A673 (cell line): Measurements from ENCODE around the gene GALNTL6. TPM values are rescaled to one million over a fixed set of nuclear protein-coding genes. Genes with fewer than 3 reads are reported as not detected.
A peak's percentile ranks its signal among the peaks of the same experiment; 100 is the strongest.

ENCODE experiments used
- BruUV-seq: library from RNA; stranded (reverse); fragments of 400-500 nt; replicated peaks from 2 replicates; lab custom pipeline; 2021; lab: Mats Ljungman, UMichigan
- CTCF ChIA-PET: fragments of 300-600 bp; sonication (Branson Sonifier 250); formaldehyde crosslinking; loops from one replicate; lab custom pipeline; 2022; ENCODE audit warnings: antibody characterized with exemption; lab: Charles Lee
- POLR2A ChIA-PET: fragments of 300-600 bp; sonication (Branson Sonifier 250); formaldehyde crosslinking; loops from one replicate; lab custom pipeline; 2022; ENCODE audit warnings: antibody characterized with exemption; ENCODE audit not compliant: low non-redundant PET; lab: Charles Lee
- DNase-seq: peaks from one replicate; pipeline ENCODE4 v3.0.0-alpha.2; 2015; ENCODE audit warnings: low spot score
- H3K27ac ChIP-seq: fragments of 200-600 bp; sonication (generic); 2 replicates; pipeline ENCODE4 v1.5.1; 2016; ENCODE audit warnings: mixed run types, low read depth, mild to moderate bottlenecking, mixed read lengths, antibody characterized with exemption, low read length; ENCODE audit not compliant: poor library complexity, severe bottlenecking
- H3K27me3 ChIP-seq: fragments of 200-600 bp; sonication (generic); replicated peaks from 2 replicates; pipeline ENCODE4 v1.6.1; 2017; ENCODE audit warnings: mixed run types, low read depth, mild to moderate bottlenecking, mixed read lengths, antibody characterized with exemption, low read length; ENCODE audit not compliant: insufficient read depth, poor library complexity
- H3K36me3 ChIP-seq: fragments of 200-600 bp; sonication (generic); 2 replicates; pipeline ENCODE4 v1.6.1; 2016; ENCODE audit warnings: mixed run types, mild to moderate bottlenecking, mixed read lengths, antibody characterized with exemption, low read length; ENCODE audit not compliant: insufficient read depth, poor library complexity, severe bottlenecking
- H3K4me1 ChIP-seq: fragments of 200-600 bp; sonication (generic); 2 replicates; pipeline ENCODE4 v1.6.1; 2017; ENCODE audit warnings: mixed run types, mild to moderate bottlenecking, mixed read lengths, antibody characterized with exemption, low read length; ENCODE audit not compliant: insufficient read depth, poor library complexity, severe bottlenecking
- H3K4me3 ChIP-seq: fragments of 200-600 bp; sonication (generic); 2 replicates; pipeline ENCODE4 v1.5.1; 2016; ENCODE audit warnings: low read depth, mixed run types, mild to moderate bottlenecking, mixed read lengths, low read length; ENCODE audit not compliant: poor library complexity, severe bottlenecking
- H3K9me3 ChIP-seq: fragments of 200-600 bp; sonication (generic); 2 replicates; pipeline ENCODE4 v1.6.1; 2016; ENCODE audit warnings: mixed run types, low read depth, mild to moderate bottlenecking, mixed read lengths, antibody characterized with exemption, low read length; ENCODE audit not compliant: poor library complexity, severe bottlenecking
- CTCF ChIP-seq: fragments of 300-800, 200-600 bp; sonication (generic); conservative IDR thresholded peaks from 2 replicates; pipeline ENCODE4 v1.5.1; 2017; ENCODE audit warnings: low read depth, mild to moderate bottlenecking, antibody characterized with exemption, low read length, moderate library complexity, mixed read lengths
- EZH2 ChIP-seq: fragments of 200-600 bp; sonication (generic); IDR thresholded peaks from 2 replicates; pipeline ENCODE4 v1.6.1; 2017; ENCODE audit warnings: borderline replicate concordance, low read depth, mild to moderate bottlenecking, mixed read lengths, antibody characterized with exemption, low read length; ENCODE audit not compliant: poor library complexity, severe bottlenecking
- intact Hi-C: fragments of 100-400 bp; cut with micrococcal nuclease; formaldehyde crosslinking; loops from one replicate; pipeline ENCODE4 v1.10.0; 2022; ENCODE audit not compliant: unreplicated experiment
- total RNA-seq: library from RNA; stranded (reverse); gene quantifications from 2 replicates; pipeline ENCODE4 v1.2.3, GENCODE V29; 2021

The GALNTL6 gene
- total RNA-seq, 1 experiment from 2014 or later, result 0.30 TPM

GRCh38 chr4:172887959-172888358, 1074.8 kb downstream of the GALNTL6 start:
- BruUV-seq, result no TSS peak
- Histone ChIP-seq H3K4me3 (no peak overlapping the region), H3K36me3 (no peaks in the 10 kb centered on the region), H3K27me3 (no peaks in the 10 kb centered on the region), H3K9me3 (no peaks in the 10 kb centered on the region), H3K4me1 (no peaks in the 10 kb centered on the region), H3K27ac (no peak overlapping the region)
- ChIA-PET POLR2A (no interaction called here), CTCF (no interaction called here)
- no peak for TF ChIP-seq EZH2
- TF ChIP-seq CTCF, result no peak
- no peak for DNase-seq
- intact Hi-C loops, result no loop called here

GRCh38 chr4:172892300-172892699, 1079.1 kb downstream of the GALNTL6 start:
- H3K4me1 ChIP-seq, result no peaks in the 10 kb centered on the region
- H3K36me3 ChIP-seq, result no peaks in the 10 kb centered on the region
- no peak overlapping the region for H3K4me3 ChIP-seq
- intact Hi-C loops, result loop anchor here (5.0 to 10.0 kb wide), 2 partner anchors 120 to 363 kb away; no protein-coding TSS in a partner anchor
- H3K27me3 ChIP-seq, result no peaks in the 10 kb centered on the region
- peaks cover 5% of the 10 kb centered on the region for H3K9me3 ChIP-seq
- BruUV-seq, result no TSS peak
- TF ChIP-seq EZH2 (no peak), CTCF (peak; percentile 68)
- ChIA-PET POLR2A (no interaction called here), CTCF (interaction anchor here (0.6 to 1.4 kb wide), 4 partner anchors 104 to 528 kb away, joined by 3 to 10 read pairs (median 4); no protein-coding TSS in a partner anchor)
- H3K27ac ChIP-seq, result no peak overlapping the region
- peak; percentile 45 for DNase-seq

- H3K27me3 ChIP-seq, result no peaks in the 10 kb centered on the region
- TF ChIP-seq CTCF (no peak), EZH2 (no peak)
- peaks cover 5% of the 10 kb centered on the region for H3K9me3 ChIP-seq
- CTCF ChIA-PET, result no interaction called here
- H3K4me1 ChIP-seq, result no peaks in the 10 kb centered on the region
- H3K4me3 ChIP-seq, result no peak overlapping the region
- POLR2A ChIA-PET, result no interaction called here
- no peak for DNase-seq
- no peaks in the 10 kb centered on the region for H3K36me3 ChIP-seq
- H3K27ac ChIP-seq, result no peak overlapping the region
- intact Hi-C loops, result loop anchor here (10.0 kb wide), 1 partner anchor 359 kb away; no protein-coding TSS in a partner anchor
- BruUV-seq, result no TSS peak
These were observed 1082.5 kb downstream of the GALNTL6 start for GRCh38 chr4:172895699-172896098.
